Stimulated activated CD8-positive, alpha-beta memory T cell treated with anti-CD3 and anti-CD28 coated beads, Interleukin-15, amount 100 ng/mL, for 24 hours (primary cell): ENCODE data around the gene TULP1.
"Not testable (repeated sequence)": the region's sequence is repeated elsewhere in the genome, so short reads cannot be mapped to it uniquely, and the experiment has no call there.

Experiments
- DNase-seq: peaks from one replicate; pipeline ENCODE4 v3.0.0-alpha.2; 2020; ENCODE audit warnings: low read depth

TULP1 gene

GRCh38 chr6:35521235-35521634, 8.5 kb upstream of the TULP1 start:
- no peak for DNase-seq

GRCh38 chr6:35519313-35520015, 6.8 kb upstream of the TULP1 start:
- DNase-seq = no peak

GRCh38 chr6:35518566-35519312, 6.0 kb upstream of the TULP1 start:
- DNase-seq = no peak

GRCh38 chr6:35517978-35518377, 5.3 kb upstream of the TULP1 start:
- not testable (repeated sequence) for DNase-seq

GRCh38 chr6:35516712-35517111, 4.0 kb upstream of the TULP1 start:
- no peak for DNase-seq

GRCh38 chr6:35515939-35516338, 3.2 kb upstream of the TULP1 start:
- not testable (repeated sequence) for DNase-seq

- DNase-seq = no peak
Observed at GRCh38 chr6:35514587-35514986, 1.9 kb upstream of the TULP1 start.

- no peak for DNase-seq
Observed at GRCh38 chr6:35512006-35512405, 690 bp downstream of the TULP1 start.

GRCh38 chr6:35511562-35511941, 1.1 kb downstream of the TULP1 start:
- DNase-seq = no peak

GRCh38 chr6:35510916-35511561, 1.7 kb downstream of the TULP1 start:
- DNase-seq = no peak

- DNase-seq = no peak
Observed at GRCh38 chr6:35508542-35508941, 4.2 kb downstream of the TULP1 start.

GRCh38 chr6:35508027-35508426, 4.7 kb downstream of the TULP1 start:
- no peak for DNase-seq

GRCh38 chr6:35507221-35507620, 5.5 kb downstream of the TULP1 start:
- no peak for DNase-seq

- DNase-seq = no peak
Observed at GRCh38 chr6:35506536-35506935, 6.2 kb downstream of the TULP1 start.

- DNase-seq = no peak
Observed at GRCh38 chr6:35505999-35506412, 6.7 kb downstream of the TULP1 start.

- no peak for DNase-seq
Observed at GRCh38 chr6:35503534-35503933, 9.2 kb downstream of the TULP1 start.

- DNase-seq = no peak
Observed at GRCh38 chr6:35501784-35502183, 10.9 kb downstream of the TULP1 start.

GRCh38 chr6:35500782-35501181, 11.9 kb downstream of the TULP1 start:
- no peak for DNase-seq

GRCh38 chr6:35499372-35499771, 13.3 kb downstream of the TULP1 start:
- no peak for DNase-seq

GRCh38 chr6:35498422-35499067, 14.2 kb downstream of the TULP1 start:
- no peak for DNase-seq

GRCh38 chr6:35497571-35498421, 14.9 kb downstream of the TULP1 start:
- no peak for DNase-seq
